HepG2 (cell line): ENCODE results near the gene ACTR1A. TPM values are rescaled to one million over a fixed set of nuclear protein-coding genes. Genes with fewer than 3 reads are reported as not detected.
A peak's percentile ranks its signal among the peaks of the same experiment; 100 is the strongest.

Source experiments
- CREB1 ChIP-seq, 2 experiments: fragments of 450-650 bp in 1 of 2; IDR thresholded peaks; 2 replicates each; pipeline ENCODE4 v1.6.1; 2016 to 2017; ENCODE audit warnings: control low read depth in 1 of 2, mild to moderate bottlenecking in 1 of 2, missing compliant biosample characterization in 1 of 2, missing genetic modification characterization in 1 of 2
- DMAP1 ChIP-seq: IDR thresholded peaks from 2 replicates; pipeline ENCODE4 v1.6.1; 2016
- ELF1 ChIP-seq: sonication (generic); formaldehyde crosslinking; IDR thresholded peaks from 2 replicates; pipeline ENCODE4 v1.4.0; 2020; ENCODE audit warnings: missing genetic modification reagents
- GLI4 ChIP-seq: sonication (generic); formaldehyde crosslinking; IDR thresholded peaks from 2 replicates; pipeline ENCODE4 v1.5.1; 2020; ENCODE audit warnings: missing genetic modification reagents, mild to moderate bottlenecking, moderate library complexity, borderline replicate concordance
- ISX ChIP-seq: sonication (generic); formaldehyde crosslinking; conservative IDR thresholded peaks from 2 replicates; pipeline ENCODE4 v1.5.0; 2020; ENCODE audit warnings: missing genetic modification reagents
- NR2F1 ChIP-seq, 2 experiments: fragments of 450-650 bp in 1 of 2; formaldehyde crosslinking in 1 of 2; IDR thresholded peaks; 2 replicates each; pipeline versions ENCODE4 v1.5.0 to v1.6.1; 2016 to 2020; ENCODE audit warnings: mild to moderate bottlenecking in 1 of 2, missing compliant biosample characterization in 1 of 2, missing genetic modification reagents in 1 of 2, moderate library complexity in 1 of 2
- RBM22 ChIP-seq: fragments of 200-400 bp; formaldehyde crosslinking; optimal IDR thresholded peaks from 2 replicates; pipeline ENCODE3; 2017; ENCODE audit warnings: mild to moderate bottlenecking, low read length, moderate library complexity
- SALL2 ChIP-seq: sonication (generic); formaldehyde crosslinking; IDR thresholded peaks from 2 replicates; pipeline ENCODE4 v1.8.1; 2023; ENCODE audit warnings: mild to moderate bottlenecking, missing genetic modification reagents, inconsistent platforms
- SIX1 ChIP-seq: sonication (generic); formaldehyde crosslinking; IDR thresholded peaks from 2 replicates; pipeline ENCODE4 v1.4.0; 2020; ENCODE audit warnings: missing genetic modification reagents, borderline replicate concordance
- ZFP82 ChIP-seq: sonication (generic); formaldehyde crosslinking; IDR thresholded peaks from 2 replicates; pipeline ENCODE4 v1.5.1; 2020; ENCODE audit warnings: mild to moderate bottlenecking, missing genetic modification reagents, borderline replicate concordance
- ZMYM3 ChIP-seq: sonication (generic); formaldehyde crosslinking; IDR thresholded peaks from 2 replicates; pipeline ENCODE4 v1.5.1; 2020; ENCODE audit warnings: mild to moderate bottlenecking, missing genetic modification reagents
- ZNF354B ChIP-seq: sonication (generic); formaldehyde crosslinking; IDR thresholded peaks from 2 replicates; pipeline ENCODE4 v1.8.0; 2022; ENCODE audit warnings: mild to moderate bottlenecking, missing genetic modification reagents
- ZNF607 ChIP-seq: sonication (generic); formaldehyde crosslinking; IDR thresholded peaks from 2 replicates; pipeline ENCODE4 v1.5.1; 2020; ENCODE audit warnings: missing genetic modification reagents, mild to moderate bottlenecking, borderline replicate concordance
- ZNF75D ChIP-seq: sonication (generic); formaldehyde crosslinking; IDR thresholded peaks from 2 replicates; pipeline ENCODE4 v1.8.1; 2023; ENCODE audit warnings: missing genetic modification reagents, mild to moderate bottlenecking, borderline replicate concordance
- ZNF766 ChIP-seq: sonication (generic); formaldehyde crosslinking; IDR thresholded peaks from 2 replicates; pipeline ENCODE4 v1.5.0; 2020; ENCODE audit warnings: missing genetic modification reagents, borderline replicate concordance
- ZNF780A ChIP-seq: sonication (generic); formaldehyde crosslinking; IDR thresholded peaks from 2 replicates; pipeline ENCODE4 v1.8.0; 2022; ENCODE audit warnings: mild to moderate bottlenecking, missing genetic modification reagents, moderate library complexity
- polyA plus RNA-seq, 8 experiments: library from polyadenylated mRNA; depleted of rRNA in 3 of 8; stranded (reverse) in 7 of 8; unstranded in 1 of 8; fragments of >200 nt; fragmentation: Illumina TruSeq in 4 of 8; extraction: Trizol in 4 of 8; gene quantifications; 2 replicates each; pipeline versions ENCODE4 v1.2.1 to v1.2.3, GENCODE V29; 2011 to 2016; ENCODE audit warnings: low read depth in 4 of 8, missing spikeins in 1 of 8, mixed read lengths in 1 of 8; ENCODE audit not compliant: insufficient read depth in 1 of 8
- total RNA-seq, 5 experiments: library from RNA; depleted of rRNA; stranded (reverse); fragments of >200 nt; fragmentation: Illumina TruSeq; extraction: Trizol; gene quantifications; 2 replicates each; pipeline ENCODE4 v1.2.3, GENCODE V29; 2016; ENCODE audit warnings: low read depth in 1 of 5
- TF ChIP-seq, protein P1 (sequence below): sonication (generic); formaldehyde crosslinking; IDR thresholded peaks from 2 replicates; pipeline ENCODE4 v1.4.0; 2020; ENCODE audit warnings: missing genetic modification reagents, mild to moderate bottlenecking, borderline replicate concordance
- TF ChIP-seq, protein P2 (sequence below): sonication (generic); formaldehyde crosslinking; IDR thresholded peaks from 2 replicates; pipeline ENCODE4 v1.4.0; 2020; ENCODE audit warnings: mild to moderate bottlenecking, missing genetic modification reagents
- TF ChIP-seq, protein P3 (sequence below): IDR thresholded peaks from 2 replicates; pipeline ENCODE4 v1.6.1; 2016; ENCODE audit warnings: missing compliant biosample characterization, missing genetic modification reagents, borderline replicate concordance
- TF ChIP-seq, protein P4 (sequence below): sonication (generic); formaldehyde crosslinking; IDR thresholded peaks from 2 replicates; pipeline ENCODE4 v1.8.1; 2023; ENCODE audit warnings: missing genetic modification reagents, inconsistent platforms, borderline replicate concordance
- TF ChIP-seq, protein P5 (sequence below): sonication (generic); formaldehyde crosslinking; IDR thresholded peaks from 2 replicates; pipeline ENCODE4 v1.5.0; 2020; ENCODE audit warnings: missing genetic modification reagents, mild to moderate bottlenecking, borderline replicate concordance

Gene ACTR1A
- total and polyA plus RNA-seq, 2 of the 13 experiments (the other 11 are each of a cell fraction or from before 2014, with no cell fraction given), result 59.6 to 62.8 TPM

DNA sequence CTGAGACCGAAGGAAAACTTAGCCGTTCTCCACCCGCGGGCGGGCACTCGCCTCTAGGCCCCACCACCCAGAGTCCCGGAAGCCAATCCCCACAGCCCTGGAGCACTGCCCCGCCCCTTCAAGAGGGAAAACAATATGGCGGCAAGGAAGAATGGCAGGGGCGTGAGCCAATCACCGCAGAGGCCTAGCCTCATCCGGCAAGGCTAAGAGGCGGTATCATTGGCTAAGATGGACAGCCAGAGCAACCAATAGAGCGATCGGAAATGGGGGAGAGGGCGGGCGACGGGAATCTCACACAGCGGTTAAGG lies 529 bp downstream of the ACTR1A start (continued):
- TF ChIP-seq, protein P1, sequence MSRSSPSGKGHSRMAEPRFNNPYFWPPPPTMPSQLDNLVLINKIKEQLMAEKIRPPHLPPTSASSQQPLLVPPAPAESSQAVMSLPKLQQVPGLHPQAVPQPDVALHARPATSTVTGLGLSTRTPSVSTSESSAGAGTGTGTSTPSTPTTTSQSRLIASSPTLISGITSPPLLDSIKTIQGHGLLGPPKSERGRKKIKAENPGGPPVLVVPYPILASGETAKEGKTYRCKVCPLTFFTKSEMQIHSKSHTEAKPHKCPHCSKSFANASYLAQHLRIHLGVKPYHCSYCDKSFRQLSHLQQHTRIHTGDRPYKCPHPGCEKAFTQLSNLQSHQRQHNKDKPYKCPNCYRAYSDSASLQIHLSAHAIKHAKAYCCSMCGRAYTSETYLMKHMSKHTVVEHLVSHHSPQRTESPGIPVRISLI (CRISPR knock-in tag), result no peak
- TF ChIP-seq GLI4 (no peak), ZNF75D (CRISPR knock-in tag) (no peak), ZNF780A (CRISPR knock-in tag) (no peak), DMAP1 (CRISPR knock-in tag) (no peak), ZNF354B (CRISPR knock-in tag) (no peak), ZNF607 (CRISPR knock-in tag) (no peak), ZFP82 (no peak), RBM22 (no peak), ISX (CRISPR knock-in tag) (no peak), CREB1 (IDR thresholded peaks at IDR 0.05) (peak; percentile 83), CREB1 (CRISPR knock-in tag; IDR thresholded peaks at IDR 0.05) (peak; percentile 87), ZNF766 (no peak), ELF1 (CRISPR knock-in tag) (peak; percentile 86), SIX1 (CRISPR knock-in tag) (no peak), ZMYM3 (no peak), NR2F1 (CRISPR knock-in tag; IDR thresholded peaks at IDR 0.05) (no peak), SALL2 (0 out of 2 replicates have a peak, but pooled peaks have one; percentile 4)
- TF ChIP-seq, protein P2, sequence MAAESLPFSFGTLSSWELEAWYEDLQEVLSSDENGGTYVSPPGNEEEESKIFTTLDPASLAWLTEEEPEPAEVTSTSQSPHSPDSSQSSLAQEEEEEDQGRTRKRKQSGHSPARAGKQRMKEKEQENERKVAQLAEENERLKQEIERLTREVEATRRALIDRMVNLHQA, result no peak
- TF ChIP-seq, protein P3, sequence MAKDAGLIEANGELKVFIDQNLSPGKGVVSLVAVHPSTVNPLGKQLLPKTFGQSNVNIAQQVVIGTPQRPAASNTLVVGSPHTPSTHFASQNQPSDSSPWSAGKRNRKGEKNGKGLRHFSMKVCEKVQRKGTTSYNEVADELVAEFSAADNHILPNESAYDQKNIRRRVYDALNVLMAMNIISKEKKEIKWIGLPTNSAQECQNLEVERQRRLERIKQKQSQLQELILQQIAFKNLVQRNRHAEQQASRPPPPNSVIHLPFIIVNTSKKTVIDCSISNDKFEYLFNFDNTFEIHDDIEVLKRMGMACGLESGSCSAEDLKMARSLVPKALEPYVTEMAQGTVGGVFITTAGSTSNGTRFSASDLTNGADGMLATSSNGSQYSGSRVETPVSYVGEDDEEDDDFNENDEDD (CRISPR knock-in tag), result peak; percentile 44; the same call in 1 of the 2 replicates
- TF ChIP-seq, protein P4, sequence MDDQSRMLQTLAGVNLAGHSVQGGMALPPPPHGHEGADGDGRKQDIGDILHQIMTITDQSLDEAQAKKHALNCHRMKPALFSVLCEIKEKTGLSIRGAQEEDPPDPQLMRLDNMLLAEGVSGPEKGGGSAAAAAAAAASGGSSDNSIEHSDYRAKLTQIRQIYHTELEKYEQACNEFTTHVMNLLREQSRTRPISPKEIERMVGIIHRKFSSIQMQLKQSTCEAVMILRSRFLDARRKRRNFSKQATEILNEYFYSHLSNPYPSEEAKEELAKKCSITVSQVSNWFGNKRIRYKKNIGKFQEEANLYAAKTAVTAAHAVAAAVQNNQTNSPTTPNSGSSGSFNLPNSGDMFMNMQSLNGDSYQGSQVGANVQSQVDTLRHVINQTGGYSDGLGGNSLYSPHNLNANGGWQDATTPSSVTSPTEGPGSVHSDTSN (CRISPR knock-in tag), result peak; percentile 94; the same call in 1 of the 2 replicates
- TF ChIP-seq, protein P5, sequence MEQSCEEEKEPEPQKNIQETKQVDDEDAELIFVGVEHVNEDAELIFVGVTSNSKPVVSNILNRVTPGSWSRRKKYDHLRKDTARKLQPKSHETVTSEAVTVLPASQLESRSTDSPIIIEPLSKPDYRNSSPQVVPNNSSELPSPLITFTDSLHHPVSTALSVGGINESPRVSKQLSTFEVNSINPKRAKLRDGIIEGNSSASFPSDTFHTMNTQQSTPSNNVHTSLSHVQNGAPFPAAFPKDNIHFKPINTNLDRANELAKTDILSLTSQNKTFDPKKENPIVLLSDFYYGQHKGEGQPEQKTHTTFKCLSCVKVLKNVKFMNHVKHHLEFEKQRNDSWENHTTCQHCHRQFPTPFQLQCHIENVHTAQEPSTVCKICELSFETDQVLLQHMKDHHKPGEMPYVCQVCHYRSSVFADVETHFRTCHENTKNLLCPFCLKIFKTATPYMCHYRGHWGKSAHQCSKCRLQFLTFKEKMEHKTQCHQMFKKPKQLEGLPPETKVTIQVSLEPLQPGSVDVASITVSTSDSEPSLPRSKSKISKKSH, result no peak
